Hematopoietic multipotent progenitor cell treated with erythropoietin and hydrocortisone succinate and interleukin-3 and kit ligand, for 4 days (in vitro differentiated cells): ENCODE measurements around the gene FEM1A.
"Not testable (repeated sequence)": the region's sequence is repeated elsewhere in the genome, so short reads cannot be mapped to it uniquely, and the experiment has no call there.

Experiments used
- DNase-seq: peaks from one replicate; pipeline ENCODE4 v3.0.0-alpha.2; 2015

FEM1A gene

DNA sequence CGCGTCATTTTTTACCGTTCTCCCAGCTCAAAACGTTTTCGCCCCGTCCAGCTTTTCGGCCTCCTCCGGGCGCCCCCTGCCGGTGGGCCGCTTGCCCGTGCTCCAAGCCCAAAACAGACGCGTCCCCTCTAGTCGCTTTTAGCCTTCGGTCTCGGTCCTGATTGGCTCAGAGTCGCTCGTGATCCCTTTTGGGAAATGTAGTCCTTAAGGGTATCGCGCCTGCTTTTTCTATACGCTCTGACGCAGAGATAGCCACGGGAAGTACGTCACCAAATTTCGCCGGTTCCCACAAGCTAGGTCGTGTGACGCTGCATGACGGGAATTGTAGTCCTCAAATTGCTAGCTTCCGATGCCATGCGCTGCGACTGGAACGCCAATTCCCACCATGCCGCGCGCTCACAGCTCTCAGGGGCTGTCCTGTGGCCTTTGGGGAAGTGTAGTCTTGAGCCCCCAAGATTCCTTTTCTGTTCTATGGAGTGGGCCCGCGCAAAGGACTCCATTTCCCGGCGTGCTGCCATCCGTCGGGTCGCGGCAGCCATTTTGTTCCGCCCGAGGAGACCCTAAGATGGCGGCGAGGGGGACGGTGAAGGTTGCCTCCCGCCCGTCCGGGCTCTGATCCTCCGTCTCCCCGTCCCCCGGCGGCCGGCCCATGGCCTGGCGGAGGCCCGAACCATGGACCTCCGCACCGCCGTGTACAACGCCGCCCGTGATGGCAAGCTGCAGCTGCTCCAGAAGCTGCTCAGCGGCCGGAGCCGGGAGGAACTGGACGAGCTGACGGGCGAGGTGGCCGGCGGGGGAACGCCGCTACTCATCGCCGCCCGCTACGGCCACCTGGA lies at the start of gene FEM1A:
Gene FEM1A (plus strand): TSS at position 552 of the 836 bp plus-strand sequence. CDS start 121 bp downstream, at position 673.
- peak; percentile 100 for DNase-seq

- DNase-seq, result no peak
These were observed 48.5 kb upstream of the FEM1A start for GRCh38 chr19:4742723-4743646.

DNA sequence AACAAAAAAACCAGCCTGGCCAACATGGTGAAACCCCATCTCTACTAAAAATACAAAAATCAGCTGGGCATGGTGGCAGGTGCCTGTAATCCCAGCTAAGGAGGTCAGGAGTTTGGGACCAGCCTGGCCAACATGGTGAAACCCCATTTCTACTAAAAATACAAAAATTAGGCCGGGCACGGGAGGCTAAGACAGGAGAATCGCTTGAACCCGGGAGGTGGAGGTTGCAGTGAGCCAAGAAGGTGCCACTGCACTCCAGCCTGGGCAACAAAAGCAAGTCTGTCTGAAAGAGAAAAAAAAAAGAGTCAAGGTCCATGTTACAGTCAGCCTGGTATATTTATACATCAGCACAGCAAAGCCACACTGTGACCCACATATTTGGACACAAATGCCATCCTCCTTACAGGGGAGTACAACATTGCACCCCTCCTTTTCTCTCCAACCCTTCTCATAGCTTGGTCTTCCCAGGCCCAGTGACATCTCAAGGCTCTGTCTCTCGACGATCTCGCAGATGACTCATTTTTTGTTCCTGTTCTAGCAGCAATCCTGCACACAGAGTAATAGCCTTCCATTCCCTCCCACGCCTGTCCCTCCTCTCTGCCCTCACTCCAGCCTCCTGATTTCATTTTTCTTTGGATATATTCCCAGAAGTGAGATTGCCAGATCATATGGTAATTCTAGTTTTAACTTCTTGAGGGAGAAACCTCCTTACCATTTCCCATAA lies 46.9 kb upstream of the FEM1A start:
- DNase-seq, result no peak

GRCh38 chr19:4745175-4745574 lies 46.4 kb upstream of the FEM1A start:
- DNase-seq, result not testable (repeated sequence)

DNA sequence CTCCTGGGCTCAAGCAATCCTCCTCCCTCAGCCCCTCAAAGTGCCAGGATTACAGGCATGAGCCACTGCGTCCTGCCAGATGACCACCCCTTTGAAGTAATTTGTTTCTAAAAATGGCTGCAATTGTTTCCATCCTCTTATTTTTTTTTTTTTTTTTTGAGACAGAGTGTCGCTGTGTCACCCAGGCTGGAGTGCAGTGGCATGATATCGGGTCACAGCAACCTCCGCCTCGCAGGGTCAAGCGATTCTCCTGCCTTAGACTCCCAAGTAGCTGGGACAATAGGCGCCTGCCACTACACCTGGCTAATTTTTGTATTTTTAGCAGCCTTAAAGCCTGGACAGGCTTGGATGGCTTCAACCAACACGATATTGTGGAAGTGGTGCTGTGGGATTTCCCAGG lies 45.5 kb upstream of the FEM1A start:
- no peak for DNase-seq

DNA sequence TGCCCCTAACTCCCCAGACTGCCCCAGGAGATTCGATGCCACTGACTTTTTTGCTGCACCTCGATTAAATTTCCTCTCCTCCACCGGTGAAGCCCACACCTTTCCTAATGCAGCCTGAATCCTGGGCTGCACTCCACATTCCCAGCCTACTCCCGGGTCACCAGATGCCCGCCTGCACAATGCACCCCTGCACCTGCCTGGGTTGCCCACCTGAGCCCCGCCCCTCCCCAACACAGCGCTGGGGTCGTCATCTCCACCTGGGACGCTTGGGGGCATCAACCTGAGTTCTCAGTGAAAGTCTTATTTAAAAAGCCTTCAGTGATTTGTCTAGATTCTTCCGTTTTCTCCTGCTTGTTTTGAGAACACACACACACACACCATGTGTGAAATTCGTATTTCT lies 43.3 kb upstream of the FEM1A start:
- DNase-seq, result no peak

- DNase-seq, result no peak
These were observed 42.9 kb upstream of the FEM1A start for GRCh38 chr19:4748589-4748988.

DNA sequence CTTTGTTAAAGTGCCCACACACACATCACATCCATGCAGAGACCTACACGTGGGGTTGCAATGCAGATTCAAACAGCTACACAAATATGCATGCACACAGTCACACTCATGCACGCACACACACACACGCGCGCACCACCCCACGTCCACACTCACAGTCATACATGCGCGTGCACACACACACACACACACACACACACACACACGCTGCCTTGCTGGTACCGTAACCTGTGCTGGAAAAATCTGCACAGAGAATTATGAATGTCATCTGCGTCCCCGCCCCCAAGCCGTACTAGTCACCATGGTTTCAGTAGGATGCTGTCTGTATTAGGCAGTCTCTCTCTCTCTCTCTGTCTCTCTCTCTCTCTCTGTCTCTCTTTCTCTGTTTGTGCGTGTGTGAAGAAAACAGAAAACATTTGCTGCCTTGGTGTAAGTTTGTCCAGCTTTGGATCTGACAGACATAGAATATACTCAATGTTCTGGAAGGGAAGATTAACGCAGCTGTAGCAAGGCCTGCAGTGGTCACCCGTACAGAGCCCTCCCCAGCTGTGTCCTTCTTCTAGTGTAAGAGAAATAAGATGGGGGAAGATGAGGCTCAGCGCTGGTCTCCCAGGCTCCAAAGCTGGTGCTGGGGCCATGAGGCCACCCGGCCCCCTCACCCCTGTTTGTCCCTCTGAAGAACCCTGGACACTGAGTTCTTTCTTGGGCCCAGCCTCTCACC lies 41.5 kb upstream of the FEM1A start:
- DNase-seq, result no peak

DNA sequence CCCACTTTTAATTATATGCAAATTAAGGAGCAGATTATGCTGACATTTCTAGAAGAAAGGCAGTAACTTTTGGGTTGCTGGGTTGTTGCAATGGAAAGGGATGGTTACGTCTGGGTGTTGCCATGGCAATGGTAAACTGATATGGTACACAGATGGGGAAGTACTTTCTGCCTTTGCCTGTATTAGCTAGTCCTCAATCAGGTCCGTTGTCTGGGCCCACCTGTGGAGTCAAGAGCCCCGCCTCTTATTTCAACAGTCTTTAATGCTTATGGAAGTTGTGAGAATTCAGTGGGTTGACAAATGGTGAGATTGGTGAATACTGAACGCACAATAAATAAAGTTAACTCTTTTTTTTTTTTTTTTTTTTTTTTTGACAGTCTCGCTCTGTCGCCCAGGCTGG lies 37.3 kb upstream of the FEM1A start:
- peak; percentile 50 for DNase-seq

- DNase-seq, result no peak
These were observed 36.1 kb upstream of the FEM1A start for GRCh38 chr19:4755459-4755858.

- DNase-seq, result no peak
These were observed 33.5 kb upstream of the FEM1A start for GRCh38 chr19:4758082-4758481.

GRCh38 chr19:4758659-4759058 lies 32.9 kb upstream of the FEM1A start:
- DNase-seq, result no peak

DNA sequence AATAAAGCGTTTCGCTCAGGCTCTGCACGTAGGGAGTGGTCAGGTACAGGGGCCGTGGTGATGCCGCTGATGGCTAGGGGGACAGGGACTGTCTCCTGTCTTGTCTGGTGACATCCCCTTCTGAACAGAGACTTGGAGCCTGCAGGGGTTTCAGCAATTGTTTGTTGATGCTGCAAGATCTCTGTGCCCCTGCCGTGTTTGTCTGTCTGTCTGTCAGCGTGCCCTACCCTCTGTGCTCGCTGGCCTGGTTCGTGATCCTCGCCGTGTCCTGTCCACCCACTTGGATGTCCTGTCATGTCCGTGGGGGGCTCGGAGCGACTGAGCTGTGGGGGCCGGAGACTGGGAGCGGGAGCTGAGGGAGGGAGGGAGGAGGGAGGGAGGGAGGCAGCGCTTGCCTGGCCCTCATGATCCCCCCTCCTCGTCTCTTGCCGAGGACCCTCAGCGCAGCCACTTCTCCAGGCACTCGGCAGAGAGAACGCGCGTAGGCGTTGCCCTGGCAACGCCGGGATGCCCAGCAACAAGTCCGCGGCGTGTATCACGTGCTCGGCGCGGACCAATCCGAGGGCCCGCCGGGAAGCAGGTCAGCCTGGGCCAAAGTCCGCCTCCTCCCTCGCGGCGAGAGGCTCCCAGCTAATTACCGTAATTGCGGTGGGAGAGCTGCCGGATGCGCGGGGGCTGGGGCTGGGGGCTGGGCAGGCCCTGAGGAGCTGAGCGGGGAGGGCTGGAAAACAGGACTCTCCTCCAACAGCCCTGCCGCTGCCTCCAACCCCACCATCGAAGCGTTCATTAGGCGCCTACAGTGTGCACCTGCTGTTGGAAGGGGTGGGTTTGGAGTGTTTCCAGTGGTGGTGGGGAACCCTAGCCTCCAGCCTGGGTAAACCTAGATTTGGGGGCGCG lies 31.9 kb upstream of the FEM1A start:
- peak; percentile 92 for DNase-seq

DNA sequence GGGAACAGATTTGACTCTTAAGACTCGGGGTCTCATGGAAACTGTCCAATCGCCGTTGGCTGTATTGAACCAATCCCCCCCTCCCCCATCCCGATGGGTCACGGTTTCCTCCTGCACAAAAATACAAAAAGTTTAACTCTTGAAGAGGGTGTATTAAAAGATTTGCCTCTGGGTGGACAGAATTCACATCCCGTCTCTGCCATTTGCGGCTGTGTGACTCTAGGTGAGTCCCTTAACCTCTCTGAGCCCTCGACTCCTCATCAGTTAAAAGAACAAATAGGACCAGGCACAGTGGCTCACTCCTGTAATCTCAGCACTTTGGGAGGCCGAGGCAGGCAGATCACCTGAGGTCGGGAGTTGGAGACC lies 31.3 kb upstream of the FEM1A start:
- DNase-seq, result no peak

GRCh38 chr19:4763021-4763420 lies 28.5 kb upstream of the FEM1A start:
- DNase-seq, result no peak

DNA sequence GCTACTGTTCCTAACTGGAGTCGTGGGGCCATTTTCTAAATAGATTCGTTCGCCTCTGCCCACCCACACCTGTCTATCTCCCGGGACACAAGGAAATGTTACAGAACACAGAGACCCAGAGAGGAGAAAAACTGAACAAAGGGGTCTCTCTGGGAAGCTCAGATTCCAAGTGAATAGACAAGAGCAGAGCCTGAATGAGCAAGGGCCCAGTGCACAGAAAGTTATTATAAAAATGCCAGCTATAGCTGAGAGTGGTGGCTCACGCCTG lies 27.2 kb upstream of the FEM1A start:
- DNase-seq, result no peak

DNA sequence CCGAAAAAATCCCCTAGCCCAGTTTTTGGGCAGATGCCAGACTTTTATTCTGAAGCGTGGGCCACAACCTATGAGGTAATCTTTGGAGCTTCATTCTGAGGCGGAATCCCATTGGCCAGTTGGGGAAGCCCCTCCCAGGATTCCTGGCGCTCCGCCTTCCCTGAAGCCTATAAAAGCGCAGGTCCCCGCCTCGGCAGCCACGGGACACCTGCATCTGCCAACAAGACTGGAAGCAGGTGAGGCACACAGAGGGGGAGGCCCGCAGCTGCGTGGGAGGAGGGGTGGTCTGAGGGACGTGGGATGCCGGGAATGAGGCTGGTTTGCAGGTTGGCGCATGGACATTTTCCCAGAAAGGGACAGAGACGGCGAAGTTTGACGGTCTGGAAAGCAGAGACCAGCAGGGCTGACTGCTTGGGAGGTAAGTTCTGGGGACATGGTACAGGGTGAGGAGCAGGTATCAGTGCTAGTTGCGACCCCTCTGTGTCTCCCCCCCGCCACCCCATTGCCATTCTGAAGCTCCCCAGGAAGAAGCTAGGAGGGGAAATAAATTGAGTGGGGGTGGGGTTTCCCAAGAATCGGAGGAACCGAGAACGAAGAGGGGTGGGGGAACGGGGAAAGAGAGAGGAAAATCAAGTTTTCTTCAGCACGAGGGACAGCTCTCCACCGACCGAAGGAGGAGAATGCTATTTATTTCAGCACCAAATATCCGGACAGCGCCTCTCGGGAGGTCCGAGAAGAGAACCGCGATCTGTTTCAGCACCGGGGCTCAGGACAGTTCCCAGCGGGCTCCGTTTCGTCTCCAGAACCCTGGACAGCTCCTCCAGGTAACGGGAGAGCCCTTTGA lies 22.4 kb upstream of the FEM1A start:
- DNase-seq, result peak; percentile 96

- DNase-seq, result no peak
These were observed 19.0 kb upstream of the FEM1A start for GRCh38 chr19:4772566-4772965.

DNA sequence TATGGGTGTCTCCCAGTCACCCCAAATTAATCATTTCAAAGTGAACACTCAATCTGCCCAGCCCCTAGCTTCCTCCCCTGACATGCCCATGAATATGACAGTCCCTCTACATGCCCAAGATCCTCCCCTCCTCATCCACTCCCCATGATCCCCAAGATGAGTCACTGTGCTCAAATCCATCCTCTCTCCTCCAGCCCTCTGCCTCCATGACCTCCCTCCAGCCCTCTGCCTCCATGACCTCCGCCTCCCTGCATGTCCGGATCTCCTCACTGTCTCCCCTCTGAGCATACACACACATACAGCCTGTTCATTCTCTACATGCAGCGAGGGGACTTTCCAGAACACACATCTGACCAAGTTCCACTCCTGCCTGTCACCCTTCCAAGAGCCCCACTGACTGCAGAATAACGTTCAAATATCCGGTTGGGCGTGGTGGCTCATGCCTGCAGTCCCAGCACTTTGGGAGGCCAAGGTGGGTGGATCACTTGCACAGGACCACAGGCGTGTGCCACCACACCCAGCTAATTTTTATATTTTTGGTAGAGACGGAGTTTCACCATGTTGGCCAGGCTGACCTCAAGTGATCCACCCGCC lies 18.4 kb upstream of the FEM1A start:
- DNase-seq, result no peak

GRCh38 chr19:4774136-4774535 lies 17.4 kb upstream of the FEM1A start:
- DNase-seq, result no peak
